Ishikawa (cell line): Measurements from ENCODE around the gene OLFML2A.
A peak's percentile ranks its signal among the peaks of the same experiment; 100 is the strongest.

ENCODE experiments used
- CEBPB ChIP-seq: IDR thresholded peaks from 2 replicates; pipeline ENCODE4 v1.6.1; 2012
- CREB1 ChIP-seq: IDR thresholded peaks from 2 replicates; pipeline ENCODE4 v1.6.1; 2012; ENCODE audit warnings: low read depth
- EGR1 ChIP-seq: IDR thresholded peaks from 2 replicates; pipeline ENCODE4 v1.6.1; 2012
- EP300 ChIP-seq: IDR thresholded peaks from 2 replicates; pipeline ENCODE4 v1.6.1; 2012; ENCODE audit warnings: borderline replicate concordance
- FOXM1 ChIP-seq: IDR thresholded peaks from 2 replicates; pipeline ENCODE4 v1.6.1; 2012; ENCODE audit warnings: low read depth, borderline replicate concordance
- MAX ChIP-seq: IDR thresholded peaks from 2 replicates; pipeline ENCODE4 v1.6.1; 2012
- NFIC ChIP-seq: IDR thresholded peaks from 2 replicates; pipeline ENCODE4 v1.6.1; 2012
- RAD21 ChIP-seq: IDR thresholded peaks from 2 replicates; pipeline ENCODE4 v1.6.1; 2012; ENCODE audit warnings: low read depth
- REST ChIP-seq: IDR thresholded peaks from 2 replicates; pipeline ENCODE4 v1.6.1; 2012; ENCODE audit warnings: low read depth, mild to moderate bottlenecking
- TAF1 ChIP-seq: IDR thresholded peaks from 2 replicates; pipeline ENCODE4 v1.6.1; 2012; ENCODE audit warnings: low read depth, mild to moderate bottlenecking
- TCF12 ChIP-seq: IDR thresholded peaks from 2 replicates; pipeline ENCODE4 v1.6.1; 2012; ENCODE audit warnings: low read depth
- TEAD4 ChIP-seq: IDR thresholded peaks from 2 replicates; pipeline ENCODE4 v1.6.1; 2012
- USF1 ChIP-seq: IDR thresholded peaks from 2 replicates; pipeline ENCODE4 v1.6.1; 2012
- YY1 ChIP-seq: IDR thresholded peaks from 2 replicates; pipeline ENCODE4 v1.6.1; 2012; ENCODE audit warnings: low read depth
- ZBTB7A ChIP-seq: IDR thresholded peaks from 2 replicates; pipeline ENCODE4 v1.6.1; 2012; ENCODE audit warnings: low read depth

OLFML2A gene

GRCh38 chr9:124741149-124741548 is 35.8 kb upstream of the OLFML2A start:
- no peak for TF ChIP-seq CREB1
- TF ChIP-seq USF1: no peak

GRCh38 chr9:124741662-124742061 is 35.3 kb upstream of the OLFML2A start:
- TF ChIP-seq EP300: no peak
- TF ChIP-seq RAD21: no peak
- TF ChIP-seq TCF12: no peak
- no peak for TF ChIP-seq ZBTB7A
- no peak for TF ChIP-seq CEBPB
- TF ChIP-seq TEAD4: no peak
- TF ChIP-seq CREB1: no peak
- TF ChIP-seq YY1: no peak

GRCh38 chr9:124742940-124743339 is 34.0 kb upstream of the OLFML2A start:
- TF ChIP-seq YY1 (no peak), EP300 (no peak), MAX (no peak), CEBPB (no peak), TCF12 (no peak), ZBTB7A (no peak), TEAD4 (no peak), EGR1 (no peak), USF1 (no peak), FOXM1 (no peak)

GRCh38 chr9:124743686-124744348 is 33.1 kb upstream of the OLFML2A start:
- TF ChIP-seq TAF1 (no peak), TEAD4 (peak; percentile 64), YY1 (no peak), TCF12 (0 out of 2 replicates have a peak, but pooled peaks have one; percentile 33), RAD21 (no peak), CREB1 (no peak)

GRCh38 chr9:124747065-124747464 is 29.9 kb upstream of the OLFML2A start:
- no peak for TF ChIP-seq MAX
- no peak for TF ChIP-seq USF1

GRCh38 chr9:124749284-124749683 is 27.6 kb upstream of the OLFML2A start:
- no peak for TF ChIP-seq USF1
- no peak for TF ChIP-seq REST
- TF ChIP-seq ZBTB7A: no peak
- TF ChIP-seq CEBPB: no peak
- TF ChIP-seq TAF1: no peak
- no peak for TF ChIP-seq MAX
- no peak for TF ChIP-seq EP300
- TF ChIP-seq RAD21: no peak
- no peak for TF ChIP-seq NFIC
- no peak for TF ChIP-seq YY1
- no peak for TF ChIP-seq TEAD4

GRCh38 chr9:124749781-124750180 is 27.2 kb upstream of the OLFML2A start:
- TF ChIP-seq NFIC (no peak), CEBPB (no peak), USF1 (no peak), EGR1 (no peak), YY1 (no peak)
